C4-2B (cell line): ENCODE measurements around the gene NEK9.

Experiments
- CTCF ChIP-seq: fragments of 450-650 bp; conservative IDR thresholded peaks from 2 replicates; pipeline ENCODE4 v1.5.1; 2017; ENCODE audit warnings: mild to moderate bottlenecking
- ZFX ChIP-seq: fragments of 450-650 bp; IDR thresholded peaks from 2 replicates; pipeline ENCODE4 v1.6.1; 2017

DNA sequence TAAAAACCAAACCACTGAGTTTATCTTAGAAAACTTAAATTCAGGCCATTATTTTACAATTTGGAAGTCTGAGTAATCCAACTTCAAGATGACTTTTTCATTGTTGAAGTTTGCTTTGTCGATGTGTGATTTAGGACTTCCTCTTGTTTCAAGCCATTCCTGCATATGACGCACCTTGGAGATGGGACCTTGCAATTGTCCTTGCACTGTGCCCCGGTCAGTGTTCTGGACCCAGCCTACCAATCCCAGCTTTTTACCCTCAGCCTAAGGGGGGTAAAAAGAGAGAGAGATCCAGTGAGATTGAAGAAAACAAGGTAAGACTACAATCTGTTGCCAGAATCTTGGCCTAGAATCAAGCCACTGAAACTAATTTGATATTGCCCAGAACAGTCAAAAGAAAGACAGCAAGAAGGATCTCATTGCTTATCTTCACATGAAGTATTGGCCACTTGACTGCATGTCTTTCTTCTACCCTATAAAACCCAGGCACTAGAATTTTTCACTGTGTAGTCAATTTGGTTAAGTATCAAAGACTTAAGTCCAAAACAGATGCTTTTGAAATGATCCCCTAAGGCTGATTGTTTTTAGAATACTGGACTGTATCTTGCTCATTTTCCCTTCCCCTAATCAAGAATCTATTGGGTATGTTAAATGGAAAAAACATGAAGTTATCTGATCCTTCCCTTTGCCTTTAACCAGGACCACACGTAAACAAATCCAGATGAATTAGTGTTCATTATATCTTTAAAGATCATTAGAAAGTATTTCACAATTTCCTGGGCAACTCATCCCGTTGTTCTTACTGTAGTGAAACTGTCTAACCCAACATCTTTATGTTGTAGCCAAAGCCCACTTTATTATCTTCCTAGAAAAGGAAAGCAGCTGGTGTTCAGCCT, 73.2 kb downstream of the NEK9 start:
- TF ChIP-seq CTCF, result no peak
- TF ChIP-seq ZFX, result no peak
